ENCODE measurements around the gene PSMD8.
"Not testable (repeated sequence)": the region's sequence is repeated elsewhere in the genome, so short reads cannot be mapped to it uniquely, and the experiment has no call there.

Gene PSMD8

DNA sequence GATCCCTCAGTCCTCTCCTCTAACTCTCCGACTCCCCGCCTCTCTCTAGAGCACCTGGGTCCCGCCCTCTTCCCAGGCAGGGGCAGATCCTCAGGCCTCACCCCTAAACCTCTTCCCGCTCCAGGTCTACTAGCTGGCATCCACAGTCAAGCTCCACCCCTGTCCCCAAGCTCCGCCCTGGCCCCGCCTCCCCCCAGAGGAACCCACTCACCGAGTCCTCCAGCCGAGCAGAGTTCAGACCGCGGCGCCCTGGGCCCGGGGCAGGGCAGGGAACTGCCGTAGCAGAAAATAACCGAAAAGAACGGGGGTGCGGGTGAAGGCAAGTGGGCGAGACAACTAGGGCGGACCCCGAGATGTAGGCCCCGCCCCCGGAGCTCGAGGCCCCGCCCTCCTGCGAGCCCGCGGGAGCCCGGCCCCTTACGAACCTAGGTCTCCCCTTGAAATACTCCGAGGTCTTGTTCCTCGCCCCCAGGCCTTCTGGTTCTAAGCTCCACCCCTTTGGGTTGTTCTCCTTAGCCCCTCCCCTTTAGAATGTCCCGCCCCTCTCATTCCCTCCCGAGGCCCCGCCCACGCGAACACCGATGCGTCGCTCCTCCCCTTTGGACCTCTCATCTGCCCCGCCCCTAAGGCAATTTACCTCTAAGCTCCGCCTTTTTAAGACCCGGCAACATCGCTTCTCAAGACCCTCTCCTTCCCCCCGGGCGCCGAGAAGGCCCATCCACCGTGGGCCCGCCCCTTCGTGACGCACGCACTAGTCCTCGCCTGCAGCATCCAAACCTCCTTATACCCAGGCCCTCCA lies 13.4 kb downstream of the PSMD8 start, which contains the start of gene GGN:
Gene GGN, minus strand, starts transcription at position 485 of the 799 bp plus-strand sequence. CDS start 773 bp downstream, outside the sequence.
- DNase-seq: peak in 12 of 14 donors; percentile 24 to 79 (median 55)

- peak in 7 of 14 donors; percentile 20 to 68 (median 63) for DNase-seq
Measured at GRCh38 chr19:38388349-38389100, 14.2 kb downstream of the PSMD8 start, which contains the start of gene SPRED3. TSS of gene SPRED3 (plus strand) at chr19:38388697. CDS start at chr19:38390303, 1,606 bp downstream.

DNA sequence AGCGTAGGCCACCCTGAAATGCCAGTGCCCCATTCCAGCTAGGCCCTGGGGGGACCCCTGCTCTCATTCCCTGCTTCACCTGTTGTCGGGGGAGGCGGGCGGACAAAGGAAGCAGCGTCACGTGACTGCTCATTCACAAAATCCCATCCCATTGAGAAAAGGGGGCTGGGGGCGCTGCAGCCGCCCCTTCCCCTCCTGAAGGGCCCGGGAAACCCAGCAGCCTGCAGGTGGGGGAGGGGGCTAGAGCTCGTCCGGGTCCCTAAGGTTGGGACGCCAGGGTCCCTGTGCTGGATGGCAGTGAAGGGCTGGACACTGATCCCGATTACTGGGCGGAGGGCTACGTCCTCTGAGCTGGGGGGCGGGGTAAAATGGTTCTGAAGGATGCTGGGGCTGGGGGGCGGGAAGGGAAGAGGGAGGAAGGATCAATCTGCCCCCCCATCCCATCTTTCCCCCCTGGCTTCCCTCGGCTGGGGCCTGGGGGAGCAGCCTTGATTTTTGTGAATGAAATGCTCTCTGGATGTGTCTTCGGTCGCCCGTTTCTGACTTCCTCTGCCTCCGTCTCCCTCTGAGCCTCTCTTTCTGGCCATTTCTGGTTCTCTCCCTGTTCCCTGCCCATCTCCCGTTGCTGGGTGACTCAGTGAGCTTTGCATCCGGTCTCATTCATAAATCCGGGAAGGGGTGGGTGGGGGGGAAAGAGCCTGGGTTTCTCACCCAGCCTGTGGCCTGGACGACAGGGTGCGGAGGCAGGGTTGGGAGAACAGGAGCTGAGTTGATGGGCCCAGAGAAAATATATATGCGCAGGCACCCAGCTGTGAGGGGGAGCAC lies 14.9 kb downstream of the PSMD8 start:
- peak in 4 of 14 donors; percentile 18 to 70 (median 46) for DNase-seq

DNA sequence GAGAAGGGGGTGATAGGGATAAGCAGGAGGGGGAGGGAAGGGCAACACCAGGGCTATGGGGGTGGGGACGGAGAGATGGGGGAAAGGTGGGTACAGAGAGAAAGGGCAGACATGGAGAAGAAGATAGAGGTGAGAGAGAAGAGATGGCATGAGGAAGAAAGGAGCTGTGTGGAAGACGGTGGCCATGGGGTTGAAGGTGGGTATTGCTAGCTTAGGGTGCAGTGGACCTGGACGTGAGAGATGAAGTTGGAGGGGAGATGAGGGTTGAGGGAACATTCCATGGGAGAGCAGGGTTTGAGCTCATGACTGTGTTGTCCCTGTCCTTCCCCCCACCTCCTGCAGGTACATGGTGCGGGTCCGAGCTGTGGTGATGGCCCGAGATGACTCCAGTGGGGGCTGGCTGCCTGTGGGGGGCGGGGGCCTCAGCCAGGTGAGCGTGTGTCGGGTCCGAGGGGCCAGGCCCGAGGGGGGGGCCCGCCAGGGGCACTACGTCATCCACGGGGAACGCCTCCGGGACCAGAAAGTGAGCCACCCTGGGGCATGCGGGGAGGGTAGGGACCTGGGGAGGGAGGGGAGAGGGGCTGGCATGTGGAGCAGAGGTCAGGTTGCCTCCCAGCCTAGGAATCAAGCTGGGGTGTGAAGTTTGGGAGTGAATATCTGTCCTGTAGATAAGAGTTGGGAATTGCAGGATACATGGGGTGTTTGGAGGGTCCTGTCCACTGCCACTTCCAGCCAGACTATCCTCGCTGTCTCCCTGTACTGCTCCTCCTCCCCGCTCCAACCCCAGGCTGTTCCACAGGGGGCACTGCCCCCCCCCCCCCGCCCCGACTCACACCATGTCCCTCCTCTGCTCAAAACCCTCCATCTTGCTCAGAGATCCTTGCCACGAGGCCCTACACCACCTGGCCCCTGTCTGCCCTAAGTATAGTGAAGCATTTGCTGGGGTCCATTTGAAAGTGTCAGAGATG lies 15.9 kb downstream of the PSMD8 start:
- DNase-seq: no peak

DNA sequence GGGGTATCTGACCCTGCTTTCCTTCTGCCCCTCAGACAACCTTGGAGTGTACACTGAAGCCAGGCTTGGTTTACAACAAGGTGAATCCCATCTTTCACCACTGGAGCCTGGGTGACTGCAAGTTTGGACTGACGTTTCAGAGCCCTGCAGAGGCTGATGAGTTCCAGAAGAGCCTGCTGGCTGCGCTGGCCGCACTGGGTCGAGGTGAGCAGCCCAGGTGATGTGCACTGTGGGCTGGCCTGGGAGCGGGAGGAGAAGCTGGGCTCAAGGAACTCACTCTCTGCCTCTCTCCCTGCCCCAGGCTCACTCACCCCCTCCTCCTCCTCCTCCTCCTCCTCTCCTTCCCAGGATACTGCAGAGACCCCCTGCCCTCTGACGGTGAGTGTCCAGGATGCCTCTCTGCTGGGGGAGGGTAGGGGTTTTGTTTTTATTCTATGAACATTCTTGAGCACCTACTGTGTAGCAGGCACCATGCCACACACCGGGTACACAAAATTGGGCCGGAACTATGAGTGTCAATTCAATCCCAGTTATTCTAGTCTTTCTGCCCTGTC lies 17.6 kb downstream of the PSMD8 start:
- no peak for DNase-seq

DNA sequence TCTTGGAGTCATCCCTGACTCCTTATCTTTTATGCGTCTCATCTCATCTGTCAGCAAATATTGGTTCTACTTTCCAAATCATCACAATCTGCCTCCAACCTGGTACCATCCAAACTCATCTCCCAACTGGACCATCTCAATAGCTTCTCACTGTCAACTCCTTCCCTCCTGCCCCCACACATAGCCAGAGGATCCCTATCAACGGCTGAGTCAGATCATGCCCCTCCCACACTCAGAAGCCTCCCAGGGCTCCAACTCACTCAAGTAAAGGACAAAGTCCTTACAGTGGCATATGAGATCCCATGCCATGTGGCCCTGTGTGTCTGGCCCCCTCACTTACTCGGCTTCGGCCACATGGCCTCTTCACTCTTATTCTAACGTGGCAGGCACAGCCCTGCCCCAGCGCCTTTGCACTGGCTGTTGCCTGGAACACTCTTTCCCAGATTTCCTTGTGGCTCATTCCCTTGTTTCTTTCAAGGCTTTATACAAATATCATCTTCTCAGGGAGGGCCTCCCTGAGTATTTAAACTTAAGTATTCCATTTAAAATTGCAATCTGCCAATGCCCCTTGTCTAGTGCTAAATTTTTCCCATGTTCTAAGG lies 18.4 kb downstream of the PSMD8 start:
- DNase-seq: no peak

DNA sequence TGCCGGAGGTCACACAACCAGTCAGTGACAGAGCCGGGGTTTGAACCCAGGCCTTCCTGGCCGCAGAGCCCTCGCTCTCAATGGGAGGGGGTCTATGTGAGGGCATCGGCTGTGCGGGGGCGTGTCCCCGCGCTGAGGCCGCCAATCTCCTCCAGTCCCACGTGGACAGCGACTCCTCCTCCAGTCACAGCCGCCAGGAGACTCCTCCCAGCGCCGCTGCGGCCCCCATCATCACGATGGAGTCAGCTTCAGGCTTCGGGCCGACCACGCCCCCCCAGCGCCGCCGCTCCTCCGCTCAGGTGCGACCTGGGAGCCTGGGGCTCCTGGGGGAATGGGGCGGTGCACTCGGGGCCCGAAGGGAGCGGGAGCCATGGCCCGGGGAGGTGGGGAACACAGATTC lies 20.1 kb downstream of the PSMD8 start:
- DNase-seq: no peak

DNA sequence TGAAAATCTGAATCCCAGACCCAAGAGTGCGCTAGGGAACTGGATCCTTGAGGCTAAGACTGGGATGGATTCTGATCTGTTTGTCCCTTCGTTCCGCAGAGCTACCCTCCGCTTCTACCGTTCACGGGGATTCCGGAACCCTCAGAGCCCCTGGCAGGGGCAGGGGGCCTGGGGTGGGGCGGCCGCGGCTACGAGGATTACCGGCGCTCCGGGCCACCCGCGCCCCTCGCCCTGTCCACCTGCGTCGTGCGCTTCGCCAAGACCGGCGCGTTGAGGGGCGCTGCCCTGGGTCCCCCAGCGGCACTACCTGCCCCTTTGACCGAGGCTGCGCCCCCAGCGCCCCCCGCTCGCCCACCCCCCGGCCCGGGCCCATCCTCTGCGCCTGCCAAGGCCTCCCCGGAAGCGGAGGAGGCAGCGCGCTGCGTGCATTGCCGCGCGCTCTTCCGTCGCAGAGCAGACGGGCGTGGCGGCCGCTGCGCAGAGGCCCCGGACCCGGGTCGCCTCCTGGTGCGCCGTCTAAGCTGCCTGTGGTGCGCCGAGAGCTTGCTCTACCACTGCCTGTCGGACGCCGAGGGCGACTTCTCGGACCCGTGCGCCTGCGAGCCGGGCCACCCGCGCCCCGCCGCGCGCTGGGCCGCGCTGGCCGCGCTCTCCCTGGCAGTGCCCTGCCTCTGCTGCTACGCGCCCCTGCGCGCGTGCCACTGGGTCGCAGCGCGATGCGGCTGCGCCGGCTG lies 21.2 kb downstream of the PSMD8 start:
- no peak for DNase-seq

GRCh38 chr19:38399081-38399480 lies 24.7 kb downstream of the PSMD8 start:
- no peak for DNase-seq

- DNase-seq: no peak
Measured at GRCh38 chr19:38399537-38399936, 25.2 kb downstream of the PSMD8 start.

GRCh38 chr19:38400361-38400760 lies 26.0 kb downstream of the PSMD8 start:
- no peak for DNase-seq

GRCh38 chr19:38401148-38401547 lies 26.8 kb downstream of the PSMD8 start:
- DNase-seq: no peak

DNA sequence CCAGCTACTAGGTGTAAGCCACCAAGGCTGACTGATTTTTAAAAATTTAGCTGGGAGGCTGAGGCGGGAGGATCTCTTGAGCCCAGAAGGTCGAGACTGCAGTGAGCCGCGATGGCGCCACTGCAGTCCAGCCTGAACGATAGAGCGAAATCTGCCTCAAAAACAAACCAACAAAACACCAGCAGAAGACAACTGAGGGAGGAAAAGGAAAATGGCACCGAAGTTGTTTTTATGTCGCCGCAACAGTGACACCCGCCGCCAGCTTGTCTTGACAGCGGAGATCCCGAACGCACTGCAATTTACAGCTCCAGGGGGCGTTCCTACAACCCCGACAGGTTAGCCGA lies 28.2 kb downstream of the PSMD8 start:
- no peak for DNase-seq

DNA sequence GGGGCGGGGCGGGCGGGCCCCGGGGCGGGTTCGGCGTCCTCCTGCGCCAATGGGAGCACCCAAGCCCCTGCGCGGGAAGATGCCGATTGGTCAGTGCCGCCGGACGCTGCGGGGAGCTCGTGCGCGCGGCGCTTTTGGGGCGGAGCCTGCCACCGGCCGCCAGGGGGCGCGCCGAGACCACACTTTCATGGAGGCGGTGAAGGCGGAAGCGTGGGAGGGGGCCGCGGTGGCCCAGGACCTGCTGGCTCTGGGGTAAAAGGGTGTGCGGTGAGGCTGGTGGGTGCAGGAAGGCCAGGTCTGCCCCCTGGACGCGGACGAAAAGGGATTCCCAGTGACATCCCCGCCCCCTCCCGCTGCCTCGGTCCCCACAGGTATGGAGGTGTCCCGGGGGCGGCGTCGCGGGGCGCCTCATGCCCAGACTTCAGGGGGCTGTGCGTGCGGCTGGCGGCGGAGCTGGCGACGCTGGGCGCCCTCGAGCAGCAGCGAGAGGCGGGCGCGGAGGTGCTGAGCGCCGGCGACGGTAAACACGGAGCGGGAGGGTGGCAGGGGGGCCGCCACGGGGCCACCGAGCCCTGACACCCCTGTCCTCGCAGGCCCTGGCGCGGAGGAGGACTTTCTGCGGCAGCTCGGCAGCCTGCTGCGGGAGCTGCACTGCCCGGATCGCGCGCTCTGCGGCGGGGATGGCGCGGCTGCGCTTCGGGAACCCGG lies 28.8 kb downstream of the PSMD8 start, which contains the start of gene FAM98C:
Gene FAM98C, plus strand, starts transcription at position 127 of the 708 bp plus-strand sequence. Its CDS starts 61 bp downstream, at position 188.
- DNase-seq: peak; percentile 82 to 98 (median 94)

DNA sequence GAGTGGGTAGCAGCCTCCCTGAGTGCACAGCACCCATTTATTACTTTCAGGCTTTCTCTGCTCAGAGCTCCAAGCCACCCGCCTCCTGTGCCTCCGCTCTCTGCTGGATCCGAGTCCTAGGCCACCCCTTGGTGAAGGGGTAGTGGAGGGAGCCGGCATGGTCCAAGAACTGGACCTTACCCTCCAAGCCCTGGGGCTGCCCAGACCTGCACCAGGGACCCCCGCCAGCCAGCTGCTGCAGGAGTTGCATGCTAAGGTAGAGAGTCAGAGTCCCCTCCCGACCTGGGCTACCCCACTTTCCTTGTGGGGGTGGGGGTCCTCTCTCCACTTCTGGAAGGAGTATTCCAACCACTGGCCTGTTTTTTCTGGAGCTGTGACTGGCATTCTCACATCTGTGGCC lies 30.5 kb downstream of the PSMD8 start:
- no peak for DNase-seq

DNA sequence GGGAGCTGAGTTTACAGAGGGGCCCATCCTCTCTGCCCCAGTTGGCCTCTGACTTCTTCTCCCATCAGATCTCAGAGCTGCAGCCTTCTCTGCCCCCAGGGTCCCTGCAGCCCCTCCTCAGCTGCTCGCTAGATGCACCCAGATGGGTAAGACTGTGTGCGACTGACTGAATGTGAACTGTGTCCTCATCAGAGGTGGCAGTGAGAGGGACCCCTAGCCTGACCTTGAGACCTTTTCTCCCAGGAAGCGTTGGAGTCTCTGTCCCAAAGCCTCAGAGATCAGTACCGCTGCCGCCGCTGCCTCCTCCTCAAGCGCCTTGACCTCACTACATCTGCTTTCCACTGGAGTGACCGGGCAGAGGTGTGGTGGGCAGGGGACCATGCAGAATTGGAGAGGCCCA lies 30.9 kb downstream of the PSMD8 start:
- DNase-seq: no peak

- no peak for DNase-seq
Measured at GRCh38 chr19:38409631-38410133, 35.3 kb downstream of the PSMD8 start.

GRCh38 chr19:38410407-38410806 lies 36.0 kb downstream of the PSMD8 start:
- DNase-seq: not testable (repeated sequence)
